Measurements from ENCODE around the gene RIPOR2.

RIPOR2 gene

DNA sequence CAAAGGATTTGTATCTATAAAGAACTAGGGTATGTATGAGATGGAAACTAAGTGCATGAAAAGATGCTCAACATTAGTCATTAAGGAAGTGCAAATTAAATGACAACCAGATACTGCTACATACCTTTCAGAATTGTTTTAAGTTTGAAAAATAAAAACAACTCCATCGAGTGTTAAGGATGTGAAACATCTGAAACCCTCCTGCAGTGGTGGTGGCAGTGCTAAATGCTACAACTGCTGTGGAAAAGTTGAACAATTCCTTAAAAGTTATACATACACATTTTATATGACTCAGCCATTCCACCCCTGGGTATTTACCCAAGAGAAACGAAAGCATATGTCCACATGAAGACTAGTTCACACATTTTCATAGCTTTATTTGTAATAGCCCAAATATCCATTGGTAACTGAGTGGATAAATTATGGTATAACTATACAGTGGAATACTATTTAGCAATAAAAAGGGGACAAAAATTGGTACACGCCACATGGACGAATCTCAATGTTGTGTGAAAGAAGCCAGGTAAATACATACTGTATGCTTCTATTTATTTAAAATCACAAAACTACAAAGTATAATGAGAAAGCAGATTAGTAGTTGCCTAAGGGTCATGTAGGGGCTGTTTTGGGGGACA lies 147.6 kb downstream of the RIPOR2 start:
- POLR2A ChIA-PET (ENCODE audit: low non-redundant PET) = no interaction called here
- no peak for DNase-seq (ENCODE audit: low spot score)
- no peak overlapping the region for H3K27ac ChIP-seq
- CTCF ChIA-PET = interaction anchor here (0.6 kb wide), 1 partner anchor 21 kb away, joined by 3 read pairs; no protein-coding TSS in a partner anchor
- TF ChIP-seq, protein P1, sequence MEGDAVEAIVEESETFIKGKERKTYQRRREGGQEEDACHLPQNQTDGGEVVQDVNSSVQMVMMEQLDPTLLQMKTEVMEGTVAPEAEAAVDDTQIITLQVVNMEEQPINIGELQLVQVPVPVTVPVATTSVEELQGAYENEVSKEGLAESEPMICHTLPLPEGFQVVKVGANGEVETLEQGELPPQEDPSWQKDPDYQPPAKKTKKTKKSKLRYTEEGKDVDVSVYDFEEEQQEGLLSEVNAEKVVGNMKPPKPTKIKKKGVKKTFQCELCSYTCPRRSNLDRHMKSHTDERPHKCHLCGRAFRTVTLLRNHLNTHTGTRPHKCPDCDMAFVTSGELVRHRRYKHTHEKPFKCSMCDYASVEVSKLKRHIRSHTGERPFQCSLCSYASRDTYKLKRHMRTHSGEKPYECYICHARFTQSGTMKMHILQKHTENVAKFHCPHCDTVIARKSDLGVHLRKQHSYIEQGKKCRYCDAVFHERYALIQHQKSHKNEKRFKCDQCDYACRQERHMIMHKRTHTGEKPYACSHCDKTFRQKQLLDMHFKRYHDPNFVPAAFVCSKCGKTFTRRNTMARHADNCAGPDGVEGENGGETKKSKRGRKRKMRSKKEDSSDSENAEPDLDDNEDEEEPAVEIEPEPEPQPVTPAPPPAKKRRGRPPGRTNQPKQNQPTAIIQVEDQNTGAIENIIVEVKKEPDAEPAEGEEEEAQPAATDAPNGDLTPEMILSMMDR (conservative IDR thresholded peaks at IDR 0.05; ENCODE audit: low read depth) = no peak

DNA sequence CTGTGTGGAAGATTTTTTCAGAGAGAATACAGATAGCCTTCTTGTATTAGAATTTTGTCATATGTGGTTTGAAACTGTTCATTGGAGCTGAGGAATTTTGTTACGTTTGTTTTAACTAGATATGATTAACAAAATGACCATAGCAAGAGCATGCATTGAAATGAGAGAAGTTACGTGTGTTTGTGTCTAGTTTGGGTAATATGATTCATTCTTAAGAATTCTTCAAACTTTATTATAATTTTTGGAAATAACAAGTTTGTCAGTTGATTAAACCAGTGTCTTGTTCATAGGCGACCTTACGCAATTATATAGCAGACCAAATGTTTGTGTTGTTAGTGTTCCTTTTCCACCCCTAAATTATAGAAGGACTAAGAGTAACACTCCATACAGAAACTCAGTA lies 155.6 kb downstream of the RIPOR2 start:
- ChIA-PET CTCF (no interaction called here), POLR2A (ENCODE audit: low non-redundant PET) (no interaction called here)
- H3K27ac ChIP-seq = no peak overlapping the region
- no peak for DNase-seq (ENCODE audit: low spot score)
- TF ChIP-seq, protein P1 (conservative IDR thresholded peaks at IDR 0.05; ENCODE audit: low read depth) = no peak

DNA sequence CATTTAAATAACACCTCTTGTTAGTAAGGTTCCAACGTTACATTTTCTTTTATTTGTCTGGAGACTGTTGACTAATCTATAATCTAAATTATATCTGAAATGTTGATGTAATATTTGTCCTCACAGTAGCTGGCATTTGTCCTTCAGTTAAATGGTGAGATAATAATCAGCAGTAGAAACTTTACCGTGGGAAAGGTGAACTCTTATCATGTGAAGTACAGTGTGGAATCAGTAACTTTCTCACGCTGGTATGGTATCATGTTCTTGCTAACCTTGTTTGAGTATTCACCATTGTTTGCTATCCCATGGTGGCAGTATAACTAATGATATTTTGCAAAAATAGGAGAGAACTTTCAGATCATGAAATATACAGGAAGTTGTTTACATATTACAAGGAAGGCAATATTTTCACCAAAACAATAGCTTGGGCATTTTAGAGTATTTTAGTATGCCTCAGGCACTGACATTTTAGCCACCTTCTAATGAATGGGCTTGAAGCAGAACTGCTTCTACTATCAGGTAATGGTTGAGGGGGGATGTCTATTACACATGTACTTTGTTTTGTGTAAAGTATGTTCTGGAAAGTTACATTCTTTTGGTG lies 156.2 kb downstream of the RIPOR2 start:
- POLR2A ChIA-PET (ENCODE audit: low non-redundant PET) = no interaction called here
- CTCF ChIA-PET = no interaction called here
- DNase-seq (ENCODE audit: low spot score) = no peak
- no peak overlapping the region for H3K27ac ChIP-seq
- TF ChIP-seq, protein P1 (conservative IDR thresholded peaks at IDR 0.05; ENCODE audit: low read depth) = no peak

DNA sequence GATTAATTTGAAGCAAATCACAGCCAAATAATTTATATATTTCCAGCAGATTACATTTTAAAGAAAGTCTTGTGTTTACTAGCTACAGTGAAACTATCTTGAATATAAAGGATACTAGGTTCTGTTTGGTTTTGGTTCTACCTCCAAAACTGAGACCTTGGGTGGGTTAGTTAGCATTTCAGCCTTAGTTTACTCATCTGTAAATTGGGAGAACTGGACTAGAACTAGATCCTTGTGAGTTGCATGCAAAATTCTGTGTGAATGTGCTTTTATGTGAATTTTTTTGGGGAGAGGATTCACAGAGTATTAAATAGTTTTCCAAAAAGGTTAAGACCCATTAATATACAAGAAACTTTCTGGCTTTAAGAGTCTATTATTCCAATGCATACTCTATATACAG lies 156.9 kb downstream of the RIPOR2 start:
- CTCF ChIA-PET = interaction anchor here (0.6 kb wide), 1 partner anchor 238 kb away, joined by 3 read pairs; no protein-coding TSS in a partner anchor
- DNase-seq (ENCODE audit: low spot score) = no peak
- POLR2A ChIA-PET (ENCODE audit: low non-redundant PET) = no interaction called here
- H3K27ac ChIP-seq = no peak overlapping the region
- TF ChIP-seq, protein P1 (conservative IDR thresholded peaks at IDR 0.05; ENCODE audit: low read depth) = no peak

DNA sequence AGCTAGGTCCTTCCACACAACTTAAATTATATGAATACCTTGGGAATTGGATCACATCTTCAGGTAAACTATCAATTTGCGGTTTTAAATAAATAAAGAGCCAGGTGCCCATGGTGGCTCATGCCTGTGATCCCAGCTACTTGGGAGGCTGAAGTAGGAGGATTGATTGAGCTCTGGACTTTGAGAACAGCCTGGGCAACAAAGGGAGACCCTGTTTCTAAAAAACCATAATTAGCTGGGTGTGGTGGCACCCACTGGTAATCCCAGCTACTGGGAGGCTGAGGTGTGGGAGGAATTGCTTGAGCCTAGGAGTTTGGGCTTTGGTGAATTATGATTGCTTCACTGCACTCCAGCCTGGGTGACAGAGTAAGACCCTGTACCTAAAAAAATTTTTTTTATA lies 157.6 kb downstream of the RIPOR2 start:
- TF ChIP-seq, protein P1 (conservative IDR thresholded peaks at IDR 0.05; ENCODE audit: low read depth) = no peak
- H3K27ac ChIP-seq = no peak overlapping the region
- CTCF ChIA-PET = no interaction called here
- DNase-seq (ENCODE audit: low spot score) = no peak
- POLR2A ChIA-PET (ENCODE audit: low non-redundant PET) = no interaction called here

DNA sequence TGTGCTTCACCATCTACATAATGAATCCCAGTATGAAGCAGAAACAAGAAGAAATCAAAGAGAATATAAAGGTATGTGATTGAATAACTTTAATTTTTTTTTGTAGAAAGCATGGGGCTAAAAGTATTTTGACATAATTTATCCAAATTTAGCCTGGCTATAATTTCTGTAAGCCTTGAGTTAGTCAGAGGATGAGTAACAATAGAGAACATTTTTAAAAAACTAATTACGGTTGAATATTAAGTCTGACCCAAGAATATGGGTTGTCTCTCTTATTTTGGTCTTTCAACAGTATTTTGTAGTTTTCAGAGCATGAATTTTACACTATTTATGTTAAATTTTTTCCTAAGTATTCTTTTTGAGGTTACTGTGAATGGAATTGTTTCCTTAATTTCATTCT lies 158.5 kb downstream of the RIPOR2 start:
- H3K27ac ChIP-seq = no peak overlapping the region
- ChIA-PET CTCF (no interaction called here), POLR2A (ENCODE audit: low non-redundant PET) (no interaction called here)
- DNase-seq (ENCODE audit: low spot score) = no peak
- TF ChIP-seq, protein P1 (conservative IDR thresholded peaks at IDR 0.05; ENCODE audit: low read depth) = no peak
